ENCODE results near the gene UBE3D.

Gene UBE3D

DNA sequence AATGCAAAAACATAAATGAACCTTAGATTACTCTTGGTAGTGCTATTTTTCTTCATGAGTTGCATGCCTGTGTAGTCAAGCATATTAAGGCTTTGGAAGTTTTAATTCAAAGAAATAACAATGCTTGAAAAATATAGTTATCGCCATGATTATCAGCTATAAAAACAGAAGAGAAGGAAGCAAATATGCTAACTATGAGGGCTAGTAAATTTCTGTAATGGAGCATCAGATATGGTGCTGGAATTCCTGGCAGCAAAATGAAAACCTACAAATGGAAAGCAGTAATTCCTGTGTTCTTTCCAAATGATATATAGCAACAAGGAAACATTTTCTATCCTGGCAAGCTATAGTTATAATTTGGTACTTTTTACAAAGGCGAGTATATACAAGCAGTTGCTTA, 31.6 kb upstream of the UBE3D start:
- H3K4me3 ChIP-seq (ENCODE audit: low read depth, low read length) = no peak overlapping the region
- no peak for TF ChIP-seq CTCF (IDR thresholded peaks at IDR 0.05; ENCODE audit: low read depth, low read length)
- TF ChIP-seq MYC (IDR thresholded peaks at IDR 0.05; ENCODE audit: low read depth, low read length) = no peak
- TF ChIP-seq POLR2A (IDR thresholded peaks at IDR 0.05; ENCODE audit: extremely low read depth, insufficient read length) = no peak
- TF ChIP-seq, protein P1, sequence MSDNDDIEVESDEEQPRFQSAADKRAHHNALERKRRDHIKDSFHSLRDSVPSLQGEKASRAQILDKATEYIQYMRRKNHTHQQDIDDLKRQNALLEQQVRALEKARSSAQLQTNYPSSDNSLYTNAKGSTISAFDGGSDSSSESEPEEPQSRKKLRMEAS (IDR thresholded peaks at IDR 0.05; ENCODE audit: low read depth, low read length) = no peak
- no peak for DNase-seq (ENCODE audit: low read depth)

GRCh38 chr6:83096791-83097190, 31.1 kb upstream of the UBE3D start:
- DNase-seq (ENCODE audit: low read depth) = no peak
- TF ChIP-seq CTCF (IDR thresholded peaks at IDR 0.05; ENCODE audit: low read depth, low read length) = no peak
- TF ChIP-seq, protein P1 (IDR thresholded peaks at IDR 0.05; ENCODE audit: low read depth, low read length) = no peak
- TF ChIP-seq MYC (IDR thresholded peaks at IDR 0.05; ENCODE audit: low read depth, low read length) = no peak
- no peak for TF ChIP-seq POLR2A (IDR thresholded peaks at IDR 0.05; ENCODE audit: extremely low read depth, insufficient read length)
- H3K4me3 ChIP-seq (ENCODE audit: low read depth, low read length) = no peak overlapping the region

GRCh38 chr6:83092756-83093399, 27.2 kb upstream of the UBE3D start:
- H3K4me3 ChIP-seq (ENCODE audit: low read depth, low read length) = no peak overlapping the region
- DNase-seq (ENCODE audit: low read depth) = no peak
- TF ChIP-seq, protein P1 (IDR thresholded peaks at IDR 0.05; ENCODE audit: low read depth, low read length) = no peak
- no peak for TF ChIP-seq CTCF (IDR thresholded peaks at IDR 0.05; ENCODE audit: low read depth, low read length)
- no peak for TF ChIP-seq MYC (IDR thresholded peaks at IDR 0.05; ENCODE audit: low read depth, low read length)
- TF ChIP-seq POLR2A (IDR thresholded peaks at IDR 0.05; ENCODE audit: extremely low read depth, insufficient read length) = no peak

DNA sequence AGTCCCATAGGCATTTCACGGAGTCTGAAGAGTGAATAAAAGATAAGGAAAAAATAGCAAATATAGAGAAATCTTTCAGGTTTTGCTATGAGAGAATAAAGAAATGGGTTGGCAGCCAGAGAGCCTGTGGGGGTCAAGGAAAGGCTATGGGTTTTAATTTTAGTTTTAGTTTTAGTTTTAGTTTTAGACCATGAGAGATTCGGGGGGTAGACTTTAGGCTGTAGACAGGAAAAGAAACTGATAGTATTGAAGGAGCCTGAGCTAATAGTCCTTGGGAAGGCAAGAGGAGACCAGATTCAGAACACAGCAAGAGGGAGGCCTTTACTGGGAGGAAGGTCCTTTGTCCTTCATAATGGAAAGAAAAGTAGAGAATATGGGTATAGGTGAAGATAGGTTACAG, 21.1 kb upstream of the UBE3D start:
- no peak for DNase-seq (ENCODE audit: low read depth)
- TF ChIP-seq POLR2A (IDR thresholded peaks at IDR 0.05; ENCODE audit: extremely low read depth, insufficient read length) (no peak), CTCF (IDR thresholded peaks at IDR 0.05; ENCODE audit: low read depth, low read length) (no peak), MYC (IDR thresholded peaks at IDR 0.05; ENCODE audit: low read depth, low read length) (no peak)
- TF ChIP-seq, protein P1 (IDR thresholded peaks at IDR 0.05; ENCODE audit: low read depth, low read length) = no peak
- no peak overlapping the region for H3K4me3 ChIP-seq (ENCODE audit: low read depth, low read length)

DNA sequence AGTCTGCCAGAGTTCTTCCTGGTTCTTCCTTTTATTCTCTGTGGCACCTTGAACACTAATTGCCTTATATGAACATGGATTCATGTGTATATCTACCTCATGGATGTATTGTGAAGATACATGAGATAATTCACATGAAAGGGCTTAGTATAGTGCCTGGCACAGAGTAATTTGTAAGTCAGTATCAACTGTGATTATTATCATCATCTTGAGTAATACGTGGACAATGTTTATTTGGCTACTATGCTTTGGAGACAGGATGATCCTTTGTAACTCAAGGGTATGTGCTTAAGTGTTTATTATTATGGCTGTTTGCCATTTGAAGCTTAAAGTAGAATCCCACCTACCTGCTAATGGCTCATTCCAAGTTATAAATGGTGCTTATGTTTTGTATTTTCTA, 17.8 kb upstream of the UBE3D start:
- TF ChIP-seq, protein P1 (IDR thresholded peaks at IDR 0.05; ENCODE audit: low read depth, low read length) = no peak
- TF ChIP-seq CTCF (IDR thresholded peaks at IDR 0.05; ENCODE audit: low read depth, low read length) (no peak), MYC (IDR thresholded peaks at IDR 0.05; ENCODE audit: low read depth, low read length) (no peak), POLR2A (IDR thresholded peaks at IDR 0.05; ENCODE audit: extremely low read depth, insufficient read length) (no peak)
- no peak for DNase-seq (ENCODE audit: low read depth)
- no peak overlapping the region for H3K4me3 ChIP-seq (ENCODE audit: low read depth, low read length)
